Gastroesophageal sphincter (tissue), 3 donors: ENCODE measurements around the gene AGO3.

Experiments used
- CTCF ChIP-seq, 4 experiments: fragments of 200-600 bp in 2 of 4; fragments of 450-650 bp in 2 of 4; sonication (generic) in 1 of 4; IDR thresholded peaks; one replicate each; pipeline ENCODE4 v1.5.1; 2017 to 2019; ENCODE audit warnings: antibody characterized with exemption in 4 of 4, mild to moderate bottlenecking in 2 of 4, moderate library complexity in 2 of 4
- EP300 ChIP-seq: sonication (generic); formaldehyde crosslinking; IDR thresholded peaks from one replicate; pipeline ENCODE4 v1.6.1; 2017; ENCODE audit warnings: antibody characterized with exemption, mild to moderate bottlenecking

- TF ChIP-seq CTCF (IDR thresholded peaks at IDR 0.05), result no peak
- TF ChIP-seq EP300, result no peak
These were observed 163.0 kb downstream of the AGO3 start for GRCh38 chr1:36093929-36094328.
